Endothelial cell of umbilical vein (primary cell): ENCODE measurements around the gene MAPK4. TPM values are rescaled to one million over a fixed set of nuclear protein-coding genes. Genes with fewer than 3 reads are reported as not detected.

ENCODE experiments used
- BruUV-seq: library from RNA; stranded (reverse); fragments of 400-500 nt; replicated peaks from 2 replicates; lab custom pipeline; 2021; lab: Mats Ljungman, UMichigan
- CTCF ChIA-PET: fragments of 300-600, 350-600 bp; sonication (Branson Sonifier 250); formaldehyde crosslinking; loops from one replicate; lab custom pipeline; 2021; ENCODE audit warnings: antibody characterized with exemption, inconsistent platforms; lab: Charles Lee
- POLR2A ChIA-PET: fragments of 300-600, 350-600 bp; sonication (Branson Sonifier 250); formaldehyde crosslinking; loops from one replicate; lab custom pipeline; 2021; ENCODE audit warnings: antibody characterized with exemption, inconsistent platforms; lab: Charles Lee
- DNase-seq: peaks from one replicate; pipeline ENCODE4 v3.0.0-alpha.2; 2011; ENCODE audit warnings: low read depth, low spot score
- FAIRE-seq: peaks from 2 replicates; lab custom pipeline; 2011; peaks lifted over from hg19 to GRCh38; lab: Jason Lieb, UNC
- H2AFZ ChIP-seq: 2 replicates; pipeline ENCODE4 v1.6.0; 2012; ENCODE audit warnings: low read depth, low read length, control low read depth, inconsistent platforms
- H3K27ac ChIP-seq: 2 replicates; pipeline ENCODE4 v1.5.1; 2011; ENCODE audit warnings: low read depth, mild to moderate bottlenecking, control low read depth, low read length, moderate library complexity; ENCODE audit not compliant: insufficient read depth
- H3K27me3 ChIP-seq, 2 experiments: 2 replicates each; pipeline versions ENCODE4 v1.6.0 to v1.6.1; 2011; ENCODE audit warnings: low read length in 2 of 2, mixed read lengths in 1 of 2; ENCODE audit not compliant: control insufficient read depth in 2 of 2, insufficient read depth in 2 of 2
- H3K36me3 ChIP-seq, 2 experiments: 2 replicates in 1 of 2; 3 replicates in 1 of 2; pipeline ENCODE4 v1.5.1; 2011; ENCODE audit warnings: low read length in 2 of 2, mild to moderate bottlenecking in 1 of 2, moderate library complexity in 1 of 2; ENCODE audit not compliant: control insufficient read depth in 2 of 2, insufficient read depth in 2 of 2; ENCODE audit errors: extremely low read depth in 1 of 2
- H3K4me1 ChIP-seq: 3 replicates; pipeline ENCODE4 v1.5.1; 2011; ENCODE audit warnings: mild to moderate bottlenecking, low read length; ENCODE audit not compliant: control insufficient read depth, insufficient read depth; ENCODE audit errors: extremely low read depth
- H3K4me2 ChIP-seq: 2 replicates; pipeline ENCODE4 v1.6.1; 2011; ENCODE audit warnings: low read length, control low read depth, mixed read lengths; ENCODE audit not compliant: insufficient read depth
- H3K4me3 ChIP-seq, 3 experiments: fragments of 200-600 bp in 1 of 3; sonication (generic), shearing (Covaris generic) in 1 of 3; replicated peaks in 1 of 3; 2 replicates each; pipeline ENCODE4 v1.5.1; 2011 to 2016; ENCODE audit warnings: control low read depth in 3 of 3, low read length in 3 of 3, mild to moderate bottlenecking in 2 of 3, inconsistent platforms in 1 of 3, low read depth in 1 of 3, moderate library complexity in 1 of 3; ENCODE audit not compliant: insufficient read depth in 1 of 3
- H3K79me2 ChIP-seq: 2 replicates; pipeline ENCODE4 v1.6.0; 2012; ENCODE audit warnings: low read length, inconsistent platforms; ENCODE audit not compliant: control insufficient read depth, insufficient read depth
- H3K9ac ChIP-seq: replicated peaks from 2 replicates; pipeline ENCODE3; 2011; ENCODE audit warnings: low read length, control low read depth; ENCODE audit not compliant: insufficient read depth; ENCODE audit errors: extremely low read depth
- H3K9me1 ChIP-seq: replicated peaks from 3 replicates; pipeline ENCODE4 v1.6.0; 2011; ENCODE audit warnings: mild to moderate bottlenecking, low read length; ENCODE audit not compliant: control insufficient read depth, insufficient read depth; ENCODE audit errors: extremely low read depth
- H3K9me3 ChIP-seq: replicated peaks from 2 replicates; pipeline ENCODE4 v1.5.1; 2012; ENCODE audit warnings: low read length, inconsistent platforms; ENCODE audit not compliant: control insufficient read depth, insufficient read depth
- H4K20me1 ChIP-seq: replicated peaks from 2 replicates; pipeline ENCODE3; 2011; ENCODE audit warnings: mild to moderate bottlenecking, low read length; ENCODE audit not compliant: control insufficient read depth, insufficient read depth; ENCODE audit errors: extremely low read depth
- EZH2 ChIP-seq: IDR thresholded peaks from 2 replicates; pipeline ENCODE4 v1.6.1; 2012; ENCODE audit warnings: borderline replicate concordance, low read depth, mild to moderate bottlenecking, moderate library complexity, low read length, inconsistent platforms; ENCODE audit not compliant: severe bottlenecking
- FOS ChIP-seq: IDR thresholded peaks from 2 replicates; pipeline ENCODE4 v1.6.1; 2011; ENCODE audit warnings: mild to moderate bottlenecking, low read length, moderate library complexity, borderline replicate concordance; ENCODE audit not compliant: insufficient read depth
- GATA2 ChIP-seq: IDR thresholded peaks from 2 replicates; pipeline ENCODE4 v1.7.0; 2011; ENCODE audit warnings: low read depth, mild to moderate bottlenecking, moderate library complexity, mixed read lengths, low read length; ENCODE audit not compliant: insufficient read length, insufficient read depth
- JUN ChIP-seq: IDR thresholded peaks from 2 replicates; pipeline ENCODE4 v1.6.1; 2011; ENCODE audit warnings: borderline replicate concordance, low read depth; ENCODE audit not compliant: insufficient read length, insufficient read depth
- MYC ChIP-seq: IDR thresholded peaks from one replicate; pipeline ENCODE4 v1.6.1; 2011; ENCODE audit warnings: mild to moderate bottlenecking, low read depth, low read length
- POLR2A ChIP-seq: IDR thresholded peaks from 2 replicates; pipeline ENCODE4 v1.6.1; 2012; ENCODE audit warnings: low read depth, mild to moderate bottlenecking, control low read depth, low read length
- POLR2AphosphoS5 ChIP-seq: IDR thresholded peaks from 2 replicates; pipeline ENCODE4 v1.6.1; 2012; ENCODE audit warnings: low read depth, mild to moderate bottlenecking, control low read depth, low read length, moderate library complexity; ENCODE audit not compliant: insufficient read depth
- dilution Hi-C: fragments of 300-500 bp; cut with MboI; formaldehyde crosslinking; loops from one replicate; pipeline ENCODE4 v1.15.0; 2019; ENCODE audit warnings: low sequenced_read_pairs; ENCODE audit not compliant: extremely low pct_ligation_motif_present
- intact Hi-C: fragments of 100-400 bp; cut with micrococcal nuclease; formaldehyde crosslinking; loops from one replicate; pipeline ENCODE4 v1.10.0; 2022
- polyA plus RNA-seq, 4 experiments: library from polyadenylated mRNA; depleted of rRNA in 3 of 4; stranded (reverse) in 3 of 4; unstranded in 1 of 4; fragments of >200 nt; gene quantifications; 2 replicates each; pipeline versions ENCODE4 v1.2.1 to v1.2.3, GENCODE V29; 2011 to 2012; ENCODE audit warnings: missing spikeins in 1 of 4
- total RNA-seq: library from RNA; stranded (reverse); gene quantifications from 2 replicates; pipeline ENCODE4 v1.2.3, GENCODE V29; 2021
- TF ChIP-seq, protein P1 (sequence below): IDR thresholded peaks from 2 replicates; pipeline ENCODE4 v1.6.1; 2011; ENCODE audit not compliant: insufficient read depth, insufficient read length
- TF ChIP-seq, protein P2 (sequence below), 2 donors: IDR thresholded peaks; 1 replicate in 1 of 2; 2 replicates in 1 of 2; pipeline ENCODE4 v1.5.1; 2011; ENCODE audit warnings: low read length in 2 of 2, mild to moderate bottlenecking in 2 of 2, moderate library complexity in 2 of 2, control low read depth in 1 of 2, inconsistent platforms in 1 of 2, low read depth in 1 of 2; ENCODE audit not compliant: insufficient read depth in 1 of 2; ENCODE audit errors: extremely low read depth in 1 of 2

Gene MAPK4
- total and polyA plus RNA-seq, 2 donors (not counting 3 experiments of a cell fraction or from before 2014, with no cell fraction given): not detected

DNA sequence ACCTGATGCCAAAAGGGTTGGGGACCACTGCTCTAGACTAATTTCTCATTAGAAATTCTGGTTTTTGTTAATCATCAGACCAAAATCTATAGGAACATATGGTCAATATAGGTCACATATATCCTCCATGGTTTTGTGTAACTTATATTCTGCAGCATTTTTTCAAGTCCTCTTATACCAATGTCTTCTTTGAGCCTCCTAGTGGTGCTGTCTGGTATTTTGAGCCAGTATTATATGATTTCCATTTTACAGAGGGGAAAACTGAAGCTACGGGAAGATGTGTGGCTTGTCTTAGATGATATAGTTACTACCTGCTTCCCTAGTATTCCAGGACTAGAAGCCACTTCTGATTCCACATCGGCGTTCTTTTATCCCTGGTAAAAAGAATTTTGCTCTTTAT lies 13.8 kb downstream of the MAPK4 start:
- no peaks in the 10 kb centered on the region for H3K36me3 ChIP-seq
- H2AFZ ChIP-seq: no peak overlapping the region
- no peak overlapping the region for H3K27ac ChIP-seq
- ChIA-PET POLR2A (no interaction called here), CTCF (no interaction called here)
- H3K27me3 ChIP-seq: no peaks in the 10 kb centered on the region
- intact Hi-C loops (no loop called here), dilution Hi-C loops (no loop called here)
- H3K9me3 ChIP-seq: no peaks in the 10 kb centered on the region
- no peaks in the 10 kb centered on the region for H3K79me2 ChIP-seq
- no peaks in the 10 kb centered on the region for H3K9me1 ChIP-seq
- DNase-seq (no peak), FAIRE-seq (no peak)
- TF ChIP-seq EZH2 (no peak), JUN (no peak), MYC (no peak), GATA2 (no peak), POLR2A (no peak), FOS (no peak), POLR2AphosphoS5 (no peak)
- TF ChIP-seq, protein P1, sequence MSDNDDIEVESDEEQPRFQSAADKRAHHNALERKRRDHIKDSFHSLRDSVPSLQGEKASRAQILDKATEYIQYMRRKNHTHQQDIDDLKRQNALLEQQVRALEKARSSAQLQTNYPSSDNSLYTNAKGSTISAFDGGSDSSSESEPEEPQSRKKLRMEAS: no peak
- TF ChIP-seq, protein P2, sequence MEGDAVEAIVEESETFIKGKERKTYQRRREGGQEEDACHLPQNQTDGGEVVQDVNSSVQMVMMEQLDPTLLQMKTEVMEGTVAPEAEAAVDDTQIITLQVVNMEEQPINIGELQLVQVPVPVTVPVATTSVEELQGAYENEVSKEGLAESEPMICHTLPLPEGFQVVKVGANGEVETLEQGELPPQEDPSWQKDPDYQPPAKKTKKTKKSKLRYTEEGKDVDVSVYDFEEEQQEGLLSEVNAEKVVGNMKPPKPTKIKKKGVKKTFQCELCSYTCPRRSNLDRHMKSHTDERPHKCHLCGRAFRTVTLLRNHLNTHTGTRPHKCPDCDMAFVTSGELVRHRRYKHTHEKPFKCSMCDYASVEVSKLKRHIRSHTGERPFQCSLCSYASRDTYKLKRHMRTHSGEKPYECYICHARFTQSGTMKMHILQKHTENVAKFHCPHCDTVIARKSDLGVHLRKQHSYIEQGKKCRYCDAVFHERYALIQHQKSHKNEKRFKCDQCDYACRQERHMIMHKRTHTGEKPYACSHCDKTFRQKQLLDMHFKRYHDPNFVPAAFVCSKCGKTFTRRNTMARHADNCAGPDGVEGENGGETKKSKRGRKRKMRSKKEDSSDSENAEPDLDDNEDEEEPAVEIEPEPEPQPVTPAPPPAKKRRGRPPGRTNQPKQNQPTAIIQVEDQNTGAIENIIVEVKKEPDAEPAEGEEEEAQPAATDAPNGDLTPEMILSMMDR (IDR thresholded peaks at IDR 0.05; ENCODE audit: extremely low read depth in 1 of 2, insufficient read depth in 1 of 2, low read depth in 1 of 2, low read length in 2 of 2): no peak
- H3K4me1 ChIP-seq: no peaks in the 10 kb centered on the region
- no peak overlapping the region for H3K4me3 ChIP-seq
- no peak overlapping the region for H3K9ac ChIP-seq
- no TSS peak for BruUV-seq
- H3K4me2 ChIP-seq: no peak overlapping the region
- H4K20me1 ChIP-seq: no peaks in the 10 kb centered on the region
